GM12872 (cell line): ENCODE measurements around the gene SPECC1L.

Experiments used
- CTCF ChIP-seq: IDR thresholded peaks from 3 replicates; pipeline ENCODE4 v1.5.1; 2011; ENCODE audit warnings: low read depth, mild to moderate bottlenecking, low read length, moderate library complexity; ENCODE audit not compliant: insufficient read depth

The SPECC1L gene

GRCh38 chr22:24361976-24362646 lies 91.5 kb downstream of the SPECC1L start:
- no peak for TF ChIP-seq CTCF

- TF ChIP-seq CTCF, result no peak
Observed at GRCh38 chr22:24363243-24363642, 92.6 kb downstream of the SPECC1L start.

- TF ChIP-seq CTCF, result no peak
Observed at GRCh38 chr22:24366701-24367100, 96.1 kb downstream of the SPECC1L start.

GRCh38 chr22:24367841-24368240 lies 97.2 kb downstream of the SPECC1L start:
- TF ChIP-seq CTCF, result no peak

- no peak for TF ChIP-seq CTCF
Observed at GRCh38 chr22:24370401-24370800, 99.8 kb downstream of the SPECC1L start.

- TF ChIP-seq CTCF, result no peak
Observed at GRCh38 chr22:24376002-24376401, 105.4 kb downstream of the SPECC1L start.

- TF ChIP-seq CTCF, result no peak
Observed at GRCh38 chr22:24376586-24376985, 106.0 kb downstream of the SPECC1L start.
